Endothelial cell of umbilical vein (primary cell): Measurements from ENCODE around the gene NAA38. TPM values are rescaled to one million over a fixed set of nuclear protein-coding genes. Genes with fewer than 3 reads are reported as not detected.

Source experiments
- BruUV-seq: library from RNA; stranded (reverse); fragments of 400-500 nt; replicated peaks from 2 replicates; lab custom pipeline; 2021; lab: Mats Ljungman, UMichigan
- CTCF ChIA-PET: fragments of 300-600, 350-600 bp; sonication (Branson Sonifier 250); formaldehyde crosslinking; loops from one replicate; lab custom pipeline; 2021; ENCODE audit warnings: antibody characterized with exemption, inconsistent platforms; lab: Charles Lee
- POLR2A ChIA-PET: fragments of 300-600, 350-600 bp; sonication (Branson Sonifier 250); formaldehyde crosslinking; loops from one replicate; lab custom pipeline; 2021; ENCODE audit warnings: antibody characterized with exemption, inconsistent platforms; lab: Charles Lee
- DNase-seq: peaks from one replicate; pipeline ENCODE4 v3.0.0-alpha.2; 2011; ENCODE audit warnings: low read depth, low spot score
- FAIRE-seq: peaks from 2 replicates; lab custom pipeline; 2011; peaks lifted over from hg19 to GRCh38; lab: Jason Lieb, UNC
- H2AFZ ChIP-seq: 2 replicates; pipeline ENCODE4 v1.6.0; 2012; ENCODE audit warnings: low read depth, low read length, control low read depth, inconsistent platforms
- H3K27ac ChIP-seq: 2 replicates; pipeline ENCODE4 v1.5.1; 2011; ENCODE audit warnings: low read depth, mild to moderate bottlenecking, control low read depth, low read length, moderate library complexity; ENCODE audit not compliant: insufficient read depth
- H3K27me3 ChIP-seq, 2 experiments: 2 replicates each; pipeline versions ENCODE4 v1.6.0 to v1.6.1; 2011; ENCODE audit warnings: low read length in 2 of 2, mixed read lengths in 1 of 2; ENCODE audit not compliant: control insufficient read depth in 2 of 2, insufficient read depth in 2 of 2
- H3K36me3 ChIP-seq, 2 experiments: 2 replicates in 1 of 2; 3 replicates in 1 of 2; pipeline ENCODE4 v1.5.1; 2011; ENCODE audit warnings: low read length in 2 of 2, mild to moderate bottlenecking in 1 of 2, moderate library complexity in 1 of 2; ENCODE audit not compliant: control insufficient read depth in 2 of 2, insufficient read depth in 2 of 2; ENCODE audit errors: extremely low read depth in 1 of 2
- H3K4me1 ChIP-seq: 3 replicates; pipeline ENCODE4 v1.5.1; 2011; ENCODE audit warnings: mild to moderate bottlenecking, low read length; ENCODE audit not compliant: control insufficient read depth, insufficient read depth; ENCODE audit errors: extremely low read depth
- H3K4me2 ChIP-seq: 2 replicates; pipeline ENCODE4 v1.6.1; 2011; ENCODE audit warnings: low read length, control low read depth, mixed read lengths; ENCODE audit not compliant: insufficient read depth
- H3K4me3 ChIP-seq, 3 experiments: fragments of 200-600 bp in 1 of 3; sonication (generic), shearing (Covaris generic) in 1 of 3; replicated peaks in 1 of 3; 2 replicates each; pipeline ENCODE4 v1.5.1; 2011 to 2016; ENCODE audit warnings: control low read depth in 3 of 3, low read length in 3 of 3, mild to moderate bottlenecking in 2 of 3, inconsistent platforms in 1 of 3, low read depth in 1 of 3, moderate library complexity in 1 of 3; ENCODE audit not compliant: insufficient read depth in 1 of 3
- H3K79me2 ChIP-seq: 2 replicates; pipeline ENCODE4 v1.6.0; 2012; ENCODE audit warnings: low read length, inconsistent platforms; ENCODE audit not compliant: control insufficient read depth, insufficient read depth
- H3K9ac ChIP-seq: replicated peaks from 2 replicates; pipeline ENCODE3; 2011; ENCODE audit warnings: low read length, control low read depth; ENCODE audit not compliant: insufficient read depth; ENCODE audit errors: extremely low read depth
- H3K9me1 ChIP-seq: replicated peaks from 3 replicates; pipeline ENCODE4 v1.6.0; 2011; ENCODE audit warnings: mild to moderate bottlenecking, low read length; ENCODE audit not compliant: control insufficient read depth, insufficient read depth; ENCODE audit errors: extremely low read depth
- H3K9me3 ChIP-seq: replicated peaks from 2 replicates; pipeline ENCODE4 v1.5.1; 2012; ENCODE audit warnings: low read length, inconsistent platforms; ENCODE audit not compliant: control insufficient read depth, insufficient read depth
- H4K20me1 ChIP-seq: replicated peaks from 2 replicates; pipeline ENCODE3; 2011; ENCODE audit warnings: mild to moderate bottlenecking, low read length; ENCODE audit not compliant: control insufficient read depth, insufficient read depth; ENCODE audit errors: extremely low read depth
- dilution Hi-C: fragments of 300-500 bp; cut with MboI; formaldehyde crosslinking; loops from one replicate; pipeline ENCODE4 v1.15.0; 2019; ENCODE audit warnings: low sequenced_read_pairs; ENCODE audit not compliant: extremely low pct_ligation_motif_present
- intact Hi-C: fragments of 100-400 bp; cut with micrococcal nuclease; formaldehyde crosslinking; loops from one replicate; pipeline ENCODE4 v1.10.0; 2022
- polyA plus RNA-seq, 4 experiments: library from polyadenylated mRNA; depleted of rRNA in 3 of 4; stranded (reverse) in 3 of 4; unstranded in 1 of 4; fragments of >200 nt; gene quantifications; 2 replicates each; pipeline versions ENCODE4 v1.2.1 to v1.2.3, GENCODE V29; 2011 to 2012; ENCODE audit warnings: missing spikeins in 1 of 4
- total RNA-seq: library from RNA; stranded (reverse); gene quantifications from 2 replicates; pipeline ENCODE4 v1.2.3, GENCODE V29; 2021
- TF ChIP-seq, protein P1 (sequence below), 2 donors: IDR thresholded peaks; 1 replicate in 1 of 2; 2 replicates in 1 of 2; pipeline ENCODE4 v1.5.1; 2011; ENCODE audit warnings: low read length in 2 of 2, mild to moderate bottlenecking in 2 of 2, moderate library complexity in 2 of 2, control low read depth in 1 of 2, inconsistent platforms in 1 of 2, low read depth in 1 of 2; ENCODE audit not compliant: insufficient read depth in 1 of 2; ENCODE audit errors: extremely low read depth in 1 of 2
- TF ChIP-seq, protein P2 (sequence below): IDR thresholded peaks from 2 replicates; pipeline ENCODE4 v1.6.1; 2011; ENCODE audit not compliant: insufficient read depth, insufficient read length

The NAA38 gene
- total and polyA plus RNA-seq, 2 donors (not counting 3 experiments of a cell fraction or from before 2014, with no cell fraction given), result 119 to 267 TPM

- no peak for FAIRE-seq
- Histone ChIP-seq H4K20me1 (no peaks in the 10 kb centered on the region), H3K4me3 (peak overlapping the region; percentile 67 to 76 (median 74)), H3K79me2 (peaks cover 32% of the 10 kb centered on the region), H3K4me2 (peak overlapping the region; percentile 95), H2AFZ (no peak overlapping the region), H3K9me3 (no peaks in the 10 kb centered on the region), H3K27me3 (no peaks in the 10 kb centered on the region), H3K9me1 (no peaks in the 10 kb centered on the region), H3K36me3 (peaks cover 10 to 13% of the 10 kb centered on the region in 2 experiments), H3K9ac (peak overlapping the region; percentile 82), H3K4me1 (peaks cover 45% of the 10 kb centered on the region), H3K27ac (peak overlapping the region; percentile 94)
- DNase-seq, result no peak
- TF ChIP-seq, protein P1, sequence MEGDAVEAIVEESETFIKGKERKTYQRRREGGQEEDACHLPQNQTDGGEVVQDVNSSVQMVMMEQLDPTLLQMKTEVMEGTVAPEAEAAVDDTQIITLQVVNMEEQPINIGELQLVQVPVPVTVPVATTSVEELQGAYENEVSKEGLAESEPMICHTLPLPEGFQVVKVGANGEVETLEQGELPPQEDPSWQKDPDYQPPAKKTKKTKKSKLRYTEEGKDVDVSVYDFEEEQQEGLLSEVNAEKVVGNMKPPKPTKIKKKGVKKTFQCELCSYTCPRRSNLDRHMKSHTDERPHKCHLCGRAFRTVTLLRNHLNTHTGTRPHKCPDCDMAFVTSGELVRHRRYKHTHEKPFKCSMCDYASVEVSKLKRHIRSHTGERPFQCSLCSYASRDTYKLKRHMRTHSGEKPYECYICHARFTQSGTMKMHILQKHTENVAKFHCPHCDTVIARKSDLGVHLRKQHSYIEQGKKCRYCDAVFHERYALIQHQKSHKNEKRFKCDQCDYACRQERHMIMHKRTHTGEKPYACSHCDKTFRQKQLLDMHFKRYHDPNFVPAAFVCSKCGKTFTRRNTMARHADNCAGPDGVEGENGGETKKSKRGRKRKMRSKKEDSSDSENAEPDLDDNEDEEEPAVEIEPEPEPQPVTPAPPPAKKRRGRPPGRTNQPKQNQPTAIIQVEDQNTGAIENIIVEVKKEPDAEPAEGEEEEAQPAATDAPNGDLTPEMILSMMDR (IDR thresholded peaks at IDR 0.05; ENCODE audit: extremely low read depth in 1 of 2, insufficient read depth in 1 of 2, low read depth in 1 of 2, low read length in 2 of 2), result peak in 1 of 2 donors; percentile 11
- TF ChIP-seq, protein P2, sequence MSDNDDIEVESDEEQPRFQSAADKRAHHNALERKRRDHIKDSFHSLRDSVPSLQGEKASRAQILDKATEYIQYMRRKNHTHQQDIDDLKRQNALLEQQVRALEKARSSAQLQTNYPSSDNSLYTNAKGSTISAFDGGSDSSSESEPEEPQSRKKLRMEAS, result no peak
- ChIA-PET POLR2A (no interaction called here), CTCF (no interaction called here)
- no TSS peak for BruUV-seq
- dilution Hi-C loops, result no loop called here
- intact Hi-C loops, result loop anchor here (1.0 to 5.0 kb wide), 8 partner anchors 25 to 267 kb away; partner anchors contain the start of genes ALOXE3, CNTROB, KDM6B and NAA38
Observed at GRCh38 chr17:7887038-7887481, 29.7 kb upstream of the NAA38 start.
